Measurements from ENCODE around the gene ATG9B.

Gene ATG9B

GRCh38 chr7:150998341-150998740 is 26.0 kb downstream of the ATG9B start:
- no peak for DNase-seq

- no peak for DNase-seq
Measured at GRCh38 chr7:150997817-150998216, 26.5 kb downstream of the ATG9B start.

- no peak for DNase-seq
Measured at GRCh38 chr7:150997075-150997511, 27.2 kb downstream of the ATG9B start.

- DNase-seq = no peak
Measured at GRCh38 chr7:150996376-150997074, 27.8 kb downstream of the ATG9B start.

GRCh38 chr7:150994838-150995510 is 29.3 kb downstream of the ATG9B start:
- DNase-seq = no peak

- DNase-seq = peak; percentile 28
Measured at GRCh38 chr7:150994141-150994837, 30.0 kb downstream of the ATG9B start.

- no peak for DNase-seq
Measured at GRCh38 chr7:150993511-150993910, 30.8 kb downstream of the ATG9B start.

GRCh38 chr7:150992833-150993302 is 31.4 kb downstream of the ATG9B start:
- peak; percentile 41 for DNase-seq

- no peak for DNase-seq
Measured at GRCh38 chr7:150992051-150992640, 32.1 kb downstream of the ATG9B start.

GRCh38 chr7:150990416-150991186 is 33.7 kb downstream of the ATG9B start, which contains the start of gene NOS3:
Gene NOS3, plus strand, starts transcription at chr7:150991017. Its CDS starts 2,787 bp downstream, at chr7:150993804.
- no peak for DNase-seq

- DNase-seq = no peak
Measured at GRCh38 chr7:150989456-150989855, 34.8 kb downstream of the ATG9B start.

GRCh38 chr7:150988230-150989226 is 35.8 kb downstream of the ATG9B start:
- DNase-seq = peak; percentile 76

GRCh38 chr7:150986556-150986955 is 37.7 kb downstream of the ATG9B start:
- no peak for DNase-seq

- DNase-seq = peak; percentile 61
Measured at GRCh38 chr7:150986099-150986512, 38.2 kb downstream of the ATG9B start.

GRCh38 chr7:150983893-150984368 is 40.4 kb downstream of the ATG9B start:
- DNase-seq = peak; percentile 56

GRCh38 chr7:150982351-150982750 is 41.9 kb downstream of the ATG9B start:
- DNase-seq = no peak

- DNase-seq = no peak
Measured at GRCh38 chr7:150981644-150982043, 42.6 kb downstream of the ATG9B start.

- no peak for DNase-seq
Measured at GRCh38 chr7:150980663-150981062, 43.6 kb downstream of the ATG9B start.

GRCh38 chr7:150979713-150980390 is 44.4 kb downstream of the ATG9B start:
- DNase-seq = no peak

- DNase-seq = peak; percentile 44
Measured at GRCh38 chr7:150978126-150978789, 46.0 kb downstream of the ATG9B start, which contains the start of gene KCNH2. Gene KCNH2, minus strand, starts transcription at chr7:150978321. Its CDS starts 408 bp downstream, at chr7:150977913.

Measured in CD4-positive, alpha-beta T cell treated with Interleukin-21 for 1 hour (primary cell).